Measurements from ENCODE around the gene KRT14. TPM values are rescaled to one million over a fixed set of nuclear protein-coding genes. Genes with fewer than 3 reads are reported as not detected.
A peak's percentile ranks its signal among the peaks of the same experiment; 100 is the strongest.

Gene KRT14
- total RNA-seq, 3 donors from 2014 or later (not counting 1 experiment from before 2014, with no cell fraction given): not detected

DNA sequence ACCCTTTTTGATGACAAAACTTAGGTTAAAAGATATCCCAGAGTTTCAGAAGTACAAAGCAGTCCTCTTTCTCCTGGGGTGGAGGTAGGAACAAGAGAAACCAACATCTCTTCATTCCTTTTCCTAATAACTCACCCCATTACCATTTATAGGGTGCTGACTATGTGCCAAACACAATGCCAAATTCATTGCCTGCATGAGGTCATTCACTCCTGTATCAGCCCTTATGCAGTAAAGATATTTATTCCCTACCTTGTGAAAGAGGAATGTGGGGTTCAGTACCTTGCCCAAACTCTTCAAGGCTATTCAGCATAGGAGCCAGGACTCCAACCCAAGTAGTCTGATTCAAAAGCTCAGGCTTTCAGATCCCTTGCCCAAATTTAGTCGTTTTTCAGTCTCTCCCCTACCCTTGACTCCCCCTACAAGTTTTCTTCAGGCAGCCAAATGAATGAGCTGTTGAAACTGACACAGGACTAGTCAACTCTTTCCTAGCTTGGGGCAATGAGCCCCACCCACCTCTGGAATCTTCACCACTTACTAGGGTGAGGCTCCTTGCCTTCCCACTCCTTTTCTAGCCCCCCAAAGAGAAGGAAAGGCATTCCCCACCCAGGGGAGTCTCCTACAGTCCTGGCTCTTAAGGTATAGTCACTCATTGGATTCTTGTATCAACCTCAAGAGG is 5.9 kb downstream of the KRT14 start:
- WGBS (ENCODE audit: insufficient coverage): 52% methylated on average over 1 of the region's 1 CpG
- Histone ChIP-seq H3K27ac (ENCODE audit: low read length) (no peak overlapping the region), H3K9me3 (ENCODE audit: control insufficient read depth, insufficient read depth, low read length) (no peaks in the 10 kb centered on the region), H3K27me3 (ENCODE audit: control insufficient read depth, insufficient read depth, low read length) (peaks cover 7% of the 10 kb centered on the region), H3K4me1 (ENCODE audit: control insufficient read depth, insufficient read depth, low read length) (peaks cover 5% of the 10 kb centered on the region), H3K36me3 (ENCODE audit: control insufficient read depth, insufficient read depth, low read length) (no peaks in the 10 kb centered on the region), H3K4me3 (ENCODE audit: low read length) (no peak overlapping the region)
- TF ChIP-seq, protein P1, sequence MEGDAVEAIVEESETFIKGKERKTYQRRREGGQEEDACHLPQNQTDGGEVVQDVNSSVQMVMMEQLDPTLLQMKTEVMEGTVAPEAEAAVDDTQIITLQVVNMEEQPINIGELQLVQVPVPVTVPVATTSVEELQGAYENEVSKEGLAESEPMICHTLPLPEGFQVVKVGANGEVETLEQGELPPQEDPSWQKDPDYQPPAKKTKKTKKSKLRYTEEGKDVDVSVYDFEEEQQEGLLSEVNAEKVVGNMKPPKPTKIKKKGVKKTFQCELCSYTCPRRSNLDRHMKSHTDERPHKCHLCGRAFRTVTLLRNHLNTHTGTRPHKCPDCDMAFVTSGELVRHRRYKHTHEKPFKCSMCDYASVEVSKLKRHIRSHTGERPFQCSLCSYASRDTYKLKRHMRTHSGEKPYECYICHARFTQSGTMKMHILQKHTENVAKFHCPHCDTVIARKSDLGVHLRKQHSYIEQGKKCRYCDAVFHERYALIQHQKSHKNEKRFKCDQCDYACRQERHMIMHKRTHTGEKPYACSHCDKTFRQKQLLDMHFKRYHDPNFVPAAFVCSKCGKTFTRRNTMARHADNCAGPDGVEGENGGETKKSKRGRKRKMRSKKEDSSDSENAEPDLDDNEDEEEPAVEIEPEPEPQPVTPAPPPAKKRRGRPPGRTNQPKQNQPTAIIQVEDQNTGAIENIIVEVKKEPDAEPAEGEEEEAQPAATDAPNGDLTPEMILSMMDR (IDR thresholded peaks at IDR 0.05): no peak
- ATAC-seq: no peak
- intact Hi-C loops (cut with micrococcal nuclease): no loop called here
- DNase-seq: no peak
- no peak overlapping the region for H3K27ac Mint-ChIP-seq
- no peaks in the 10 kb centered on the region for H3K4me1 Mint-ChIP-seq
- no peaks in the 10 kb centered on the region for H3K36me3 Mint-ChIP-seq
- H3K9me3 Mint-ChIP-seq: no peaks in the 10 kb centered on the region
- H3K4me3 Mint-ChIP-seq: no peak overlapping the region
- H3K27me3 Mint-ChIP-seq (ENCODE audit: low read depth in 2 of 2): peaks cover 29 to 31% of the 10 kb centered on the region in 2 donors

DNA sequence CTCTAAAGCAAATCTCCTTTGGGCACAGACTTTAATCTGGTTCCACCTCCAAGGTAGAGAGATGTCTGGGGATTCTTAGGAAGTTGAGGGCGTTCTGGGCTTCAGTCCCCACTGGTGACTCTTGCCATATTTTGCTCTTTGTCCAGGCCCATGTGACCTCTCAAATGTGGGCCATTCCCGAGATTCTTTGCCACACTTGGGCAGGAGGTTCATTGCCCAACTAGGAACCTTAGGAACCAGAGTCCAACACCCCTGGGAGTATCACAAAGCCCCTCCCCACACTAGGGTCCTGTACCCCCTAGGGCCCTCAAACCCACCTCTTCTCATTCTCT is 6.5 kb downstream of the KRT14 start:
- Mint-ChIP-seq H3K4me3 (no peak overlapping the region), H3K36me3 (no peaks in the 10 kb centered on the region)
- 97% methylated on average over 2 of the region's 2 CpGs for WGBS (ENCODE audit: insufficient coverage)

DNA sequence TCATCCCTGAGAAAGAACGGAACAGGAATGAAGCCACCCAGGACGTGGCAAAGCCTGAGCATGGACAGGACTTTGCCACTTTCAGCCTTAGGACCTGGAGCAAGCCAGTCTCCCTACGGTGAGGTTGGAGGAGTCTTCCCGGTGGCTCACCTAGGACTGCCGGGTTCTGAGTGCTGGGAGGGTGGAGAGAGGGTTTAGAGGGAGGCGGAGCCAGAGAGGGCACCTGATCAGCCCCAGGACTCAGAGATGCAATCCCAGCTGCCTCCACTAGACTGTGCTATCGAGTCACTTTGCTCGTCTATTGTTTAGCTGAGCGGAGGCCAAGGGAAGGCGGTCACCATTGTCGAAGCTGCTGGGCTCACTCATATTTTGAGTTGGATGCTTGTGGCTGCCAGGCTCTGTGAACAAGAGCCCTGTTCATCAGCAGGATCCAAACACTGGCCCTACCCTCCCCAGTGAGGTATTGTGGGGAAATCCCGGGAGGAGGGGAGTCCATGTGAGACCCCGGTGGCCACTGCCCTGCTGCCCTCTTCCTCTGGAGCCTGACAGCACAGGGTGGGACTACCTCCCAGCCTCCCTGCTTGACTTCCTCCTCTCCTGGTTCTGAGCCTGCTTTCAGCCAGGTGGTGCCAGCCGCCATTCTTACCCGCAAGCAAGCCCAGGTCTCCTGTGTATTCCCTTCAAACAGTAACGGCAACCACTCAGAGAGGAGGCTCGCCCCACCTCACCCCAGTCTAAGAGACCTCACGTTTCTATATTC is 7.0 kb downstream of the KRT14 start:
- H3K27ac ChIP-seq (ENCODE audit: low read length): no peak overlapping the region
- no peaks in the 10 kb centered on the region for H3K36me3 Mint-ChIP-seq
- peaks cover 7% of the 10 kb centered on the region for H3K27me3 ChIP-seq (ENCODE audit: control insufficient read depth, insufficient read depth, low read length)
- H3K9me3 Mint-ChIP-seq: no peaks in the 10 kb centered on the region
- intact Hi-C loops (cut with micrococcal nuclease): no loop called here
- no peaks in the 10 kb centered on the region for H3K4me1 Mint-ChIP-seq
- DNase-seq: peak; percentile 45 to 74
- no peaks in the 10 kb centered on the region for H3K9me3 ChIP-seq (ENCODE audit: control insufficient read depth, insufficient read depth, low read length)
- 47% methylated on average over 18 of the region's 18 CpGs for WGBS (ENCODE audit: insufficient coverage)
- TF ChIP-seq, protein P1 (IDR thresholded peaks at IDR 0.05): peak; percentile 38
- H3K27me3 Mint-ChIP-seq (ENCODE audit: low read depth in 2 of 2): peaks cover 29 to 31% of the 10 kb centered on the region in 2 donors
- H3K27ac Mint-ChIP-seq: no peak overlapping the region
- peaks cover 5% of the 10 kb centered on the region for H3K4me1 ChIP-seq (ENCODE audit: control insufficient read depth, insufficient read depth, low read length)
- ATAC-seq: peak; percentile 84 to 99 (median 97)
- H3K36me3 ChIP-seq (ENCODE audit: control insufficient read depth, insufficient read depth, low read length): no peaks in the 10 kb centered on the region
- H3K4me3 ChIP-seq (ENCODE audit: low read length): no peak overlapping the region
- no peak overlapping the region for H3K4me3 Mint-ChIP-seq

More for the DNA sequence above, 6.5 kb downstream of the KRT14 start:
- TF ChIP-seq, protein P1 (IDR thresholded peaks at IDR 0.05): no peak
- no peak for DNase-seq
- ATAC-seq: no peak
- no peak overlapping the region for H3K27ac ChIP-seq (ENCODE audit: low read length)
- no peak overlapping the region for H3K27ac Mint-ChIP-seq
- no peaks in the 10 kb centered on the region for H3K9me3 Mint-ChIP-seq
- no peaks in the 10 kb centered on the region for H3K36me3 ChIP-seq (ENCODE audit: control insufficient read depth, insufficient read depth, low read length)
- H3K27me3 Mint-ChIP-seq (ENCODE audit: low read depth in 2 of 2): peaks cover 29 to 31% of the 10 kb centered on the region in 2 donors
- intact Hi-C loops (cut with micrococcal nuclease): no loop called here
- peaks cover 7% of the 10 kb centered on the region for H3K27me3 ChIP-seq (ENCODE audit: control insufficient read depth, insufficient read depth, low read length)
- no peaks in the 10 kb centered on the region for H3K9me3 ChIP-seq (ENCODE audit: control insufficient read depth, insufficient read depth, low read length)
- H3K4me1 Mint-ChIP-seq: no peaks in the 10 kb centered on the region
- no peak overlapping the region for H3K4me3 ChIP-seq (ENCODE audit: low read length)
- H3K4me1 ChIP-seq (ENCODE audit: control insufficient read depth, insufficient read depth, low read length): peaks cover 5% of the 10 kb centered on the region

All from natural killer cell (primary cell).